ENCODE measurements around the gene NAPG. TPM values are rescaled to one million over a fixed set of nuclear protein-coding genes. Genes with fewer than 3 reads are reported as not detected.

The NAPG gene
- polyA plus RNA-seq, 2 of the 4 experiments (the other 2 are of a cell fraction): 11.6 to 22.1 TPM

- no peak for ATAC-seq
- TF ChIP-seq HOXA7 (CRISPR knock-in tag; IDR thresholded peaks at IDR 0.05): no peak
- TF ChIP-seq PHF8 (IDR thresholded peaks at IDR 0.05; ENCODE audit: borderline replicate concordance, low read depth): no peak
- no peak for TF ChIP-seq TFCP2L1 (CRISPR knock-in tag; IDR thresholded peaks at IDR 0.05)
- TF ChIP-seq TP53 (CRISPR knock-in tag; IDR thresholded peaks at IDR 0.05): no peak
- TF ChIP-seq RCOR1 (IDR thresholded peaks at IDR 0.05; ENCODE audit: low read depth, low read length): no peak
- TF ChIP-seq, protein P1, sequence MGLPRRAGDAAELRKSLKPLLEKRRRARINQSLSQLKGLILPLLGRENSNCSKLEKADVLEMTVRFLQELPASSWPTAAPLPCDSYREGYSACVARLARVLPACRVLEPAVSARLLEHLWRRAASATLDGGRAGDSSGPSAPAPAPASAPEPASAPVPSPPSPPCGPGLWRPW (IDR thresholded peaks at IDR 0.05): no peak
- no peak for TF ChIP-seq RNF2 (IDR thresholded peaks at IDR 0.05; ENCODE audit: borderline replicate concordance, low read depth)
- no peak for TF ChIP-seq CEBPB (IDR thresholded peaks at IDR 0.05)
- no peak for TF ChIP-seq EHMT2 (IDR thresholded peaks at IDR 0.05; ENCODE audit: low read depth)
- no peak for TF ChIP-seq ZSCAN20 (CRISPR knock-in tag; IDR thresholded peaks at IDR 0.05)
- no peak for TF ChIP-seq CBX2 (IDR thresholded peaks at IDR 0.05; ENCODE audit: borderline replicate concordance, low read depth)
- TF ChIP-seq SMC3 (IDR thresholded peaks at IDR 0.05): no peak
- no peak for TF ChIP-seq POLR2AphosphoS2 (conservative IDR thresholded peaks at IDR 0.05; ENCODE audit: low read length)
- no peak for TF ChIP-seq EHF (CRISPR knock-in tag; IDR thresholded peaks at IDR 0.05)
- no peak for TF ChIP-seq RAD21 (conservative IDR thresholded peaks at IDR 0.05 in 1 of 2, IDR thresholded peaks at IDR 0.05 in 1 of 2)
- TF ChIP-seq CHD2 (IDR thresholded peaks at IDR 0.05; ENCODE audit: low read length, partially characterized antibody): no peak
- no peak for TF ChIP-seq FOSL2 (IDR thresholded peaks at IDR 0.05)
- no peak for TF ChIP-seq FOSL2 (CRISPR knock-in tag; IDR thresholded peaks at IDR 0.05)
- no peak for TF ChIP-seq JUN (IDR thresholded peaks at IDR 0.05)
- TF ChIP-seq, protein P2, sequence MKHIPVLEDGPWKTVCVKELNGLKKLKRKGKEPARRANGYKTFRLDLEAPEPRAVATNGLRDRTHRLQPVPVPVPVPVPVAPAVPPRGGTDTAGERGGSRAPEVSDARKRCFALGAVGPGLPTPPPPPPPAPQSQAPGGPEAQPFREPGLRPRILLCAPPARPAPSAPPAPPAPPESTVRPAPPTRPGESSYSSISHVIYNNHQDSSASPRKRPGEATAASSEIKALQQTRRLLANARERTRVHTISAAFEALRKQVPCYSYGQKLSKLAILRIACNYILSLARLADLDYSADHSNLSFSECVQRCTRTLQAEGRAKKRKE (CRISPR knock-in tag; IDR thresholded peaks at IDR 0.05; ENCODE audit: low read depth): no peak
- Histone ChIP-seq H3K9me3 (no peaks in the 10 kb centered on the region), H3K27ac (no peak overlapping the region), H3K4me1 (no peaks in the 10 kb centered on the region), H3K4me2 (no peak overlapping the region), H3K4me3 (no peak overlapping the region)
- no peak for DNase-seq (ENCODE audit: low read depth in 1 of 2, low spot score in 1 of 2)
- 93% methylated on average over 6 of the region's 6 CpGs for WGBS (ENCODE audit: missing lambda C conversion rate)
- FAIRE-seq: no peak
- CTCF ChIA-PET: interaction anchor here (0.8 to 4.1 kb wide), 3 partner anchors 14 to 596 kb away, joined by 3 to 23 read pairs (median 4); no protein-coding TSS in a partner anchor
- POLR2A ChIA-PET: no interaction called here
Measured at GRCh38 chr18:10558243-10558966, 32.6 kb downstream of the NAPG start.

GRCh38 chr18:10558967-10559298, 33.1 kb downstream of the NAPG start:
- DNase-seq (ENCODE audit: low read depth in 1 of 2, low spot score in 1 of 2): no peak
- CTCF ChIA-PET: interaction anchor here (0.8 to 4.1 kb wide), 4 partner anchors 13 to 595 kb away, joined by 3 to 23 read pairs (median 8); no protein-coding TSS in a partner anchor

More at GRCh38 chr18:10558967-10559298, 33.1 kb downstream of the NAPG start:
- no peaks in the 10 kb centered on the region for H3K9me3 ChIP-seq
- no peak for FAIRE-seq
- H3K4me3 ChIP-seq: no peak overlapping the region
- H3K27ac ChIP-seq: no peak overlapping the region
- POLR2A ChIA-PET: no interaction called here
- no peak for ATAC-seq
- H3K4me2 ChIP-seq: no peak overlapping the region
- 80% methylated on average over 1 of the region's 4 CpGs for WGBS (ENCODE audit: missing lambda C conversion rate)
- no peak for TF ChIP-seq POLR2A (IDR thresholded peaks at IDR 0.05; ENCODE audit: low read length)
- TF ChIP-seq, protein P3, sequence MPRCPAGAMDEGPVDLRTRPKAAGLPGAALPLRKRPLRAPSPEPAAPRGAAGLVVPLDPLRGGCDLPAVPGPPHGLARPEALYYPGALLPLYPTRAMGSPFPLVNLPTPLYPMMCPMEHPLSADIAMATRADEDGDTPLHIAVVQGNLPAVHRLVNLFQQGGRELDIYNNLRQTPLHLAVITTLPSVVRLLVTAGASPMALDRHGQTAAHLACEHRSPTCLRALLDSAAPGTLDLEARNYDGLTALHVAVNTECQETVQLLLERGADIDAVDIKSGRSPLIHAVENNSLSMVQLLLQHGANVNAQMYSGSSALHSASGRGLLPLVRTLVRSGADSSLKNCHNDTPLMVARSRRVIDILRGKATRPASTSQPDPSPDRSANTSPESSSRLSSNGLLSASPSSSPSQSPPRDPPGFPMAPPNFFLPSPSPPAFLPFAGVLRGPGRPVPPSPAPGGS (IDR thresholded peaks at IDR 0.05): no peak
- TF ChIP-seq KDM1A (IDR thresholded peaks at IDR 0.05; ENCODE audit: low read depth): no peak
- no peak for TF ChIP-seq BHLHE40 (IDR thresholded peaks at IDR 0.05; ENCODE audit: low read depth, low read length)
- no peak for TF ChIP-seq MAZ (IDR thresholded peaks at IDR 0.05; ENCODE audit: borderline replicate concordance, low read depth, low read length)
- no peak for TF ChIP-seq RARB (CRISPR knock-in tag; IDR thresholded peaks at IDR 0.05)
- no peak for TF ChIP-seq MAX (IDR thresholded peaks at IDR 0.05)
- TF ChIP-seq RAD21 (conservative IDR thresholded peaks at IDR 0.05 in 1 of 2, IDR thresholded peaks at IDR 0.05 in 1 of 2): no peak
- no peaks in the 10 kb centered on the region for H3K4me1 ChIP-seq

All from A549 (cell line).